RWPE2 (cell line): ENCODE results near the gene YPEL2.

Experiments used
- ATAC-seq: fragments of 200-7000 bp; cut with Tn5 transposase; 3 replicates; pipeline ENCODE4 v1.9.1; 2021; ENCODE audit warnings: low read depth
- DNase-seq: peaks from one replicate; pipeline ENCODE4 v3.0.0-alpha.2; 2020; ENCODE audit warnings: low spot score
- H3K27ac ChIP-seq: fragments of 450-650 bp; 2 replicates; pipeline ENCODE4 v1.5.1; 2017; ENCODE audit warnings: mild to moderate bottlenecking; ENCODE audit not compliant: poor library complexity, severe bottlenecking
- H3K27me3 ChIP-seq: fragments of 250-450 bp; sonication (Bioruptor Pico); 2 replicates; pipeline ENCODE4 v1.5.1; 2021; ENCODE audit warnings: mild to moderate bottlenecking, moderate library complexity; ENCODE audit not compliant: insufficient read depth, poor library complexity, severe bottlenecking
- H3K36me3 ChIP-seq: fragments of 250-450 bp; sonication (Bioruptor Pico); 2 replicates; pipeline ENCODE4 v1.5.1; 2020; ENCODE audit warnings: low read depth, mild to moderate bottlenecking, moderate library complexity
- H3K4me1 ChIP-seq: fragments of 250-450 bp; sonication (Bioruptor Pico); 2 replicates; pipeline ENCODE4 v1.5.1; 2021; ENCODE audit warnings: mild to moderate bottlenecking, moderate library complexity; ENCODE audit not compliant: insufficient read depth, poor library complexity, severe bottlenecking
- H3K4me3 ChIP-seq: fragments of 250-450 bp; sonication (Bioruptor Pico); 2 replicates; pipeline ENCODE4 v1.5.1; 2021; ENCODE audit warnings: mild to moderate bottlenecking, moderate library complexity; ENCODE audit not compliant: severe bottlenecking
- H3K9me3 ChIP-seq: fragments of 250-450 bp; sonication (Bioruptor Pico); 2 replicates; pipeline ENCODE4 v1.5.1; 2021; ENCODE audit warnings: mild to moderate bottlenecking, moderate library complexity; ENCODE audit not compliant: severe bottlenecking
- TF ChIP-seq, protein P1 (sequence below): fragments of 450-650 bp; IDR thresholded peaks from one replicate; pipeline ENCODE4 v1.5.1; 2017; ENCODE audit warnings: mild to moderate bottlenecking, moderate library complexity; ENCODE audit not compliant: poor library complexity, severe bottlenecking

Gene YPEL2

DNA sequence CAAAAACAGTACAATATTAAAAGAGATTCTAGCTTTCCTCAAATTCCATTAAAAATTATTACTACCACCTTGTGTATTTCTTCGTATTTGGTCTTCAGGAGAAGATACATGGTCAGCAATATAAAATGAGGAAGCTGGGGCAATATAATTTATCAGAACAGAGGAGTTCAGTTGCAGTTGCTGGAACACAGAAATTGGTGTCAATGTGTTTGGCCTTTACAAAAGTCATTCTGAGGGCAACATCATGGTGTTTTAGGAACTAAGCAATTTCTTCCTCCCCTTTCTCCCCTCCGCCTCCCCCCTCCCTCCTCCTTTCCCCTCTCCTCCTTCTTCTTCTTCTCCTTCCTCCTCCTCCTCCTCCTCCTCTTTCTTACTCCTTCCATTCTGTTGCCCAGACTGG is 102.1 kb downstream of the YPEL2 start:
- Histone ChIP-seq H3K27ac (no peak overlapping the region), H3K36me3 (no peaks in the 10 kb centered on the region), H3K9me3 (no peaks in the 10 kb centered on the region), H3K4me1 (peaks cover 7% of the 10 kb centered on the region), H3K4me3 (no peak overlapping the region), H3K27me3 (no peaks in the 10 kb centered on the region)
- DNase-seq (no peak), ATAC-seq (no peak)
- TF ChIP-seq, protein P1, sequence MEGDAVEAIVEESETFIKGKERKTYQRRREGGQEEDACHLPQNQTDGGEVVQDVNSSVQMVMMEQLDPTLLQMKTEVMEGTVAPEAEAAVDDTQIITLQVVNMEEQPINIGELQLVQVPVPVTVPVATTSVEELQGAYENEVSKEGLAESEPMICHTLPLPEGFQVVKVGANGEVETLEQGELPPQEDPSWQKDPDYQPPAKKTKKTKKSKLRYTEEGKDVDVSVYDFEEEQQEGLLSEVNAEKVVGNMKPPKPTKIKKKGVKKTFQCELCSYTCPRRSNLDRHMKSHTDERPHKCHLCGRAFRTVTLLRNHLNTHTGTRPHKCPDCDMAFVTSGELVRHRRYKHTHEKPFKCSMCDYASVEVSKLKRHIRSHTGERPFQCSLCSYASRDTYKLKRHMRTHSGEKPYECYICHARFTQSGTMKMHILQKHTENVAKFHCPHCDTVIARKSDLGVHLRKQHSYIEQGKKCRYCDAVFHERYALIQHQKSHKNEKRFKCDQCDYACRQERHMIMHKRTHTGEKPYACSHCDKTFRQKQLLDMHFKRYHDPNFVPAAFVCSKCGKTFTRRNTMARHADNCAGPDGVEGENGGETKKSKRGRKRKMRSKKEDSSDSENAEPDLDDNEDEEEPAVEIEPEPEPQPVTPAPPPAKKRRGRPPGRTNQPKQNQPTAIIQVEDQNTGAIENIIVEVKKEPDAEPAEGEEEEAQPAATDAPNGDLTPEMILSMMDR: no peak

- ATAC-seq: no peak
- Histone ChIP-seq H3K4me3 (no peak overlapping the region), H3K4me1 (peaks cover 7% of the 10 kb centered on the region), H3K27ac (peak overlapping the region; percentile 23), H3K27me3 (no peaks in the 10 kb centered on the region), H3K36me3 (no peaks in the 10 kb centered on the region), H3K9me3 (no peaks in the 10 kb centered on the region)
- TF ChIP-seq, protein P1: no peak
- no peak for DNase-seq
Measured at GRCh38 chr17:59434429-59434828, 103.0 kb downstream of the YPEL2 start.

DNA sequence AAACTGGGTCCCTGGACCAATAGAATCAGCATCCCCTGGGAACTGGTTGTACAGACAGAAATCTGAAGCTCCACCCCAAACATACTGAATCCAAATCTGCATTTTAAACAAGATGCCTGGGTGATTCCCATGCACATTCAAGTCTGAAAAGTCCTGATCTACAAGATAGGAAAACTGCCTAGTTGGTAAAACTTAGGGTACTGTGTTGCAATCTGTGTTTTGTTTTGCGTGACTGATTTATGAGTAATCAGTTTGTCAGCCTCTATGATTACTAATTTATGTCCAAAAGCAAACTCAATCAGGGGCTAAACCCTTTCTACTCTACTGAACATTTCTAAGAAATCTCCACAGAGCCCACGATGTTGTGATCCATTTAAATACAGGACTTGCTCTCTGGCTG is 103.8 kb downstream of the YPEL2 start:
- Histone ChIP-seq H3K27ac (peak overlapping the region; percentile 23), H3K36me3 (no peaks in the 10 kb centered on the region), H3K9me3 (no peaks in the 10 kb centered on the region), H3K27me3 (no peaks in the 10 kb centered on the region), H3K4me1 (peaks cover 7% of the 10 kb centered on the region), H3K4me3 (no peak overlapping the region)
- ATAC-seq (peak; percentile 91), DNase-seq (no peak)
- TF ChIP-seq, protein P1: no peak

DNA sequence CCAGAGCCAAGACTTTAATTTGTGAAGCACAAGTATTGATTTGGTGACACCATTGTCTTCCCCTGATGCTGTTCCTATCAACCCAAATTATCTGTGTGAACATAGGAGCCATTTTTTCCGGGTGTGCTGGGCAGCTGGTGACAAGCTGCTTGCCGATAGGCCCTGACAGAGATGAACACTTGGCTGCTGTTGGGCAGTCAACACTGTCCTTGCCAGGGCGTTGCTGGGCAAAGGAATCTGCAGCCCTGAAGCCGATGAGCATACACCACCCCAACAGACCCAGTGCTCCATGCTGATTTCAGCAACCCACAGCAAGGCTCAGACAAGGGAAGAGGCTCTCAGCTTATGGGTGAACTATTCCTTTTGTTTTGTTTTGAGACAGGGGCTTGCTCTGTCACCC is 105.4 kb downstream of the YPEL2 start:
- no peaks in the 10 kb centered on the region for H3K9me3 ChIP-seq
- TF ChIP-seq, protein P1: no peak
- no peaks in the 10 kb centered on the region for H3K36me3 ChIP-seq
- DNase-seq: no peak
- H3K4me1 ChIP-seq: peaks cover 7% of the 10 kb centered on the region
- no peak for ATAC-seq
- no peaks in the 10 kb centered on the region for H3K27me3 ChIP-seq
- H3K27ac ChIP-seq: no peak overlapping the region
- no peak overlapping the region for H3K4me3 ChIP-seq

- no peak overlapping the region for H3K4me3 ChIP-seq
- no peaks in the 10 kb centered on the region for H3K9me3 ChIP-seq
- DNase-seq: no peak
- H3K27me3 ChIP-seq: no peaks in the 10 kb centered on the region
- H3K27ac ChIP-seq: no peak overlapping the region
- peaks cover 7% of the 10 kb centered on the region for H3K4me1 ChIP-seq
- ATAC-seq: no peak
- TF ChIP-seq, protein P1: no peak
- no peaks in the 10 kb centered on the region for H3K36me3 ChIP-seq
Measured at GRCh38 chr17:59437791-59438281, 106.4 kb downstream of the YPEL2 start.
